ENCODE data around the gene FRAT2.

The FRAT2 gene

GRCh38 chr10:97334370-97335175 lies at the start of gene FRAT2:
Gene FRAT2, minus strand, starts transcription at chr10:97334729. Its CDS starts 157 bp downstream, at chr10:97334572.
- peak; percentile 85 to 86 for ATAC-seq

GRCh38 chr10:97384156-97384555 lies 49.6 kb upstream of the FRAT2 start:
- ATAC-seq: no peak

- no peak for ATAC-seq
These were observed 48.6 kb upstream of the FRAT2 start for GRCh38 chr10:97383159-97383558.

GRCh38 chr10:97381626-97382025 lies 47.1 kb upstream of the FRAT2 start:
- ATAC-seq: no peak

- ATAC-seq: no peak
These were observed 46.0 kb upstream of the FRAT2 start for GRCh38 chr10:97380516-97380915.

GRCh38 chr10:97378933-97379921 lies 44.7 kb upstream of the FRAT2 start:
- no peak for ATAC-seq

GRCh38 chr10:97376413-97376812 lies 41.9 kb upstream of the FRAT2 start:
- no peak for ATAC-seq

- ATAC-seq: no peak
These were observed 38.9 kb upstream of the FRAT2 start for GRCh38 chr10:97373456-97373855.

- ATAC-seq: no peak
These were observed 37.8 kb upstream of the FRAT2 start for GRCh38 chr10:97372233-97372875.

- no peak for ATAC-seq
These were observed 37.2 kb upstream of the FRAT2 start for GRCh38 chr10:97371696-97372095.

- ATAC-seq: no peak
These were observed 32.7 kb upstream of the FRAT2 start for GRCh38 chr10:97367126-97367649.

- no peak for ATAC-seq
These were observed 32.0 kb upstream of the FRAT2 start for GRCh38 chr10:97366572-97366971.

GRCh38 chr10:97365761-97366351 lies 31.3 kb upstream of the FRAT2 start:
- no peak for ATAC-seq

- ATAC-seq: no peak
These were observed 28.5 kb upstream of the FRAT2 start for GRCh38 chr10:97363071-97363470.

GRCh38 chr10:97362310-97363033 lies 27.9 kb upstream of the FRAT2 start:
- no peak for ATAC-seq

- ATAC-seq: no peak
These were observed 27.0 kb upstream of the FRAT2 start for GRCh38 chr10:97361537-97361901.

GRCh38 chr10:97360705-97361536 lies 26.4 kb upstream of the FRAT2 start:
- ATAC-seq: no peak

- no peak for ATAC-seq
These were observed 24.3 kb upstream of the FRAT2 start for GRCh38 chr10:97358781-97359180.

- ATAC-seq: no peak
These were observed 23.8 kb upstream of the FRAT2 start for GRCh38 chr10:97358349-97358748.

GRCh38 chr10:97356918-97357317 lies 22.4 kb upstream of the FRAT2 start:
- no peak for ATAC-seq

All from activated CD4-positive, CD25-positive, alpha-beta regulatory T cell treated with anti-CD3 and anti-CD28 coated beads, Interleukin-2, amount 50 U/mL, for 24 hours (primary cell).